GM21423 (cell line): Measurements from ENCODE around the gene ARPC5.
"Not testable (repeated sequence)": the region's sequence is repeated elsewhere in the genome, so short reads cannot be mapped to it uniquely, and the experiment has no call there.

Experiments used
- ATAC-seq: cut with Tn5 transposase; IDR thresholded peaks from one replicate; pipeline ENCODE4 v1.9.1; 2021; ENCODE audit warnings: mild to moderate bottlenecking, moderate library complexity; ENCODE audit not compliant: unreplicated experiment

The ARPC5 gene

GRCh38 chr1:183635606-183636333 lies at the start of gene ARPC5:
Gene ARPC5 (minus strand): TSS chr1:183635783. CDS start chr1:183635659, 124 bp downstream.
- ATAC-seq, result peak; percentile 90

GRCh38 chr1:183685112-183685713 lies 49.6 kb upstream of the ARPC5 start:
- no peak for ATAC-seq

GRCh38 chr1:183679363-183679762 lies 43.8 kb upstream of the ARPC5 start:
- not testable (repeated sequence) for ATAC-seq

GRCh38 chr1:183678819-183679218 lies 43.2 kb upstream of the ARPC5 start:
- no peak for ATAC-seq

GRCh38 chr1:183676586-183677189 lies 41.1 kb upstream of the ARPC5 start:
- no peak for ATAC-seq

- ATAC-seq, result no peak
Measured at GRCh38 chr1:183675883-183676585, 40.5 kb upstream of the ARPC5 start.

- ATAC-seq, result no peak
Measured at GRCh38 chr1:183675381-183675780, 39.8 kb upstream of the ARPC5 start.

GRCh38 chr1:183674886-183675285 lies 39.3 kb upstream of the ARPC5 start:
- no peak for ATAC-seq

GRCh38 chr1:183674339-183674738 lies 38.8 kb upstream of the ARPC5 start:
- ATAC-seq, result no peak

- ATAC-seq, result no peak
Measured at GRCh38 chr1:183673605-183674323, 38.2 kb upstream of the ARPC5 start.

- no peak for ATAC-seq
Measured at GRCh38 chr1:183670169-183670568, 34.6 kb upstream of the ARPC5 start.

- ATAC-seq, result no peak
Measured at GRCh38 chr1:183656355-183656754, 20.8 kb upstream of the ARPC5 start.

GRCh38 chr1:183655562-183656075 lies 20.0 kb upstream of the ARPC5 start:
- peak; percentile 61 for ATAC-seq

- no peak for ATAC-seq
Measured at GRCh38 chr1:183654706-183655105, 19.1 kb upstream of the ARPC5 start.

GRCh38 chr1:183653876-183654451 lies 18.4 kb upstream of the ARPC5 start:
- no peak for ATAC-seq

GRCh38 chr1:183653462-183653794 lies 17.8 kb upstream of the ARPC5 start:
- ATAC-seq, result no peak

- no peak for ATAC-seq
Measured at GRCh38 chr1:183652547-183653461, 17.2 kb upstream of the ARPC5 start, which contains the start of gene APOBEC4. Gene APOBEC4 (minus strand): TSS chr1:183653316. CDS start chr1:183648781, 4,535 bp downstream.

GRCh38 chr1:183652107-183652506 lies 16.5 kb upstream of the ARPC5 start:
- ATAC-seq, result no peak

- ATAC-seq, result no peak
Measured at GRCh38 chr1:183651612-183652011, 16.0 kb upstream of the ARPC5 start.
